Measurements from ENCODE around the gene PTOV1.

PTOV1 gene

GRCh38 chr19:49850487-49851342, at the start of gene PTOV1:
Gene PTOV1, plus strand, starts transcription at chr19:49851159.
- DNase-seq, result peak; percentile 90

GRCh38 chr19:49801401-49801888, 49.5 kb upstream of the PTOV1 start:
- no peak for DNase-seq

GRCh38 chr19:49801966-49802661, 48.8 kb upstream of the PTOV1 start:
- DNase-seq, result no peak

GRCh38 chr19:49802836-49803528, 48.0 kb upstream of the PTOV1 start:
- DNase-seq, result no peak

- DNase-seq, result no peak
Measured at GRCh38 chr19:49803529-49803856, 47.5 kb upstream of the PTOV1 start.

GRCh38 chr19:49805822-49806619, 44.9 kb upstream of the PTOV1 start:
- DNase-seq, result no peak

GRCh38 chr19:49806620-49806959, 44.4 kb upstream of the PTOV1 start:
- DNase-seq, result no peak

GRCh38 chr19:49807058-49807903, 43.7 kb upstream of the PTOV1 start:
- DNase-seq, result peak; percentile 37

- no peak for DNase-seq
Measured at GRCh38 chr19:49807904-49808675, 42.9 kb upstream of the PTOV1 start.

GRCh38 chr19:49808711-49809159, 42.2 kb upstream of the PTOV1 start:
- peak; percentile 90 for DNase-seq

- peak; percentile 65 for DNase-seq
Measured at GRCh38 chr19:49809160-49809940, 41.6 kb upstream of the PTOV1 start.

- no peak for DNase-seq
Measured at GRCh38 chr19:49809941-49810389, 41.0 kb upstream of the PTOV1 start.

GRCh38 chr19:49811328-49811727, 39.6 kb upstream of the PTOV1 start:
- DNase-seq, result no peak

GRCh38 chr19:49812452-49812996, 38.4 kb upstream of the PTOV1 start:
- no peak for DNase-seq

GRCh38 chr19:49812997-49813861, 37.7 kb upstream of the PTOV1 start, which contains the start of gene FUZ:
Gene FUZ, minus strand, starts transcription at chr19:49813292. Its CDS starts 186 bp downstream, at chr19:49813106.
- DNase-seq, result peak; percentile 99

GRCh38 chr19:49814010-49814409, 36.9 kb upstream of the PTOV1 start:
- no peak for DNase-seq

- no peak for DNase-seq
Measured at GRCh38 chr19:49816590-49816989, 34.4 kb upstream of the PTOV1 start.

GRCh38 chr19:49817964-49818648, 32.9 kb upstream of the PTOV1 start, which contains the start of gene MED25:
Gene MED25, plus strand, starts transcription at chr19:49818289. Its CDS starts 53 bp downstream, at chr19:49818342.
- peak; percentile 91 for DNase-seq
